Common myeloid progenitor, CD34-positive (primary cell): ENCODE data around the gene GRK4.
"Not testable (repeated sequence)": the region's sequence is repeated elsewhere in the genome, so short reads cannot be mapped to it uniquely, and the experiment has no call there.

Source experiments
- CTCF ChIA-PET: fragments of 350-600 bp; sonication (Branson Sonifier 250); formaldehyde crosslinking; loops from one replicate; lab custom pipeline; 2021; ENCODE audit warnings: antibody characterized with exemption; lab: Charles Lee
- POLR2A ChIA-PET: fragments of 350-600 bp; sonication (Branson Sonifier 250); formaldehyde crosslinking; loops from one replicate; lab custom pipeline; 2021; ENCODE audit warnings: antibody characterized with exemption; lab: Charles Lee
- DNase-seq, 3 donors: peaks; one replicate each; pipeline versions ENCODE4 v3.0.0 to v3.0.0-alpha.2; 2013
- H3K27ac ChIP-seq, 2 experiments: 1 replicate in 1 of 2; 2 replicates in 1 of 2; pipeline ENCODE4 v1.7.0; 2013; ENCODE audit warnings: inconsistent platforms in 2 of 2, low read length in 2 of 2, mild to moderate bottlenecking in 2 of 2, low read depth in 1 of 2, moderate library complexity in 1 of 2; ENCODE audit not compliant: severe bottlenecking in 2 of 2, insufficient read depth in 1 of 2, poor library complexity in 1 of 2
- H3K27me3 ChIP-seq, 5 experiments: replicated peaks in 2 of 5; 1 replicate in 3 of 5; 2 replicates in 2 of 5; pipeline versions ENCODE4 v1.6.1 to v1.7.0; 2013; ENCODE audit warnings: low read length in 4 of 5, mild to moderate bottlenecking in 2 of 5, moderate library complexity in 2 of 5, inconsistent platforms in 1 of 5; ENCODE audit not compliant: insufficient read depth in 5 of 5, control insufficient read depth in 4 of 5
- H3K36me3 ChIP-seq, 4 experiments: 1 replicate in 2 of 4; 2 replicates in 2 of 4; pipeline versions ENCODE4 v1.6.1 to v1.7.0; 2013; ENCODE audit warnings: low read length in 3 of 4, control low read depth in 1 of 4, mild to moderate bottlenecking in 1 of 4; ENCODE audit not compliant: control insufficient read depth in 4 of 4, insufficient read depth in 4 of 4
- H3K4me1 ChIP-seq, 4 experiments: 1 replicate in 3 of 4; 2 replicates in 1 of 4; pipeline versions ENCODE4 v1.6.1 to v1.7.1; 2013; ENCODE audit warnings: low read length in 3 of 4, mild to moderate bottlenecking in 3 of 4, control low read depth in 1 of 4, inconsistent platforms in 1 of 4, moderate library complexity in 1 of 4; ENCODE audit not compliant: control insufficient read depth in 4 of 4, insufficient read depth in 4 of 4; ENCODE audit errors: control extremely low read depth in 1 of 4
- H3K4me3 ChIP-seq, 7 experiments: 1 replicate in 4 of 7; 2 replicates in 3 of 7; pipeline versions ENCODE4 v1.5.1 to v1.7.0; 2013; ENCODE audit warnings: mild to moderate bottlenecking in 7 of 7, low read length in 6 of 7, moderate library complexity in 6 of 7, inconsistent platforms in 2 of 7, low read depth in 2 of 7, control low read depth in 1 of 7; ENCODE audit not compliant: insufficient read depth in 4 of 7, control insufficient read depth in 1 of 7; ENCODE audit errors: extremely low read depth in 1 of 7
- H3K9me3 ChIP-seq, 5 experiments: 1 replicate in 4 of 5; 2 replicates in 1 of 5; pipeline versions ENCODE4 v1.6.1 to v1.7.1; 2013; ENCODE audit warnings: low read length in 4 of 5, mild to moderate bottlenecking in 2 of 5, inconsistent platforms in 1 of 5, low read depth in 1 of 5, moderate library complexity in 1 of 5; ENCODE audit not compliant: control insufficient read depth in 4 of 5, insufficient read depth in 2 of 5; ENCODE audit errors: control extremely low read depth in 1 of 5
- WGBS: methylation state at CpG from one replicate; pipeline ENCODE4 v1.1.5; 2013; ENCODE audit not compliant: insufficient coverage; 5-methylcytosine and 5-hydroxymethylcytosine counted together

GRK4 gene

DNA sequence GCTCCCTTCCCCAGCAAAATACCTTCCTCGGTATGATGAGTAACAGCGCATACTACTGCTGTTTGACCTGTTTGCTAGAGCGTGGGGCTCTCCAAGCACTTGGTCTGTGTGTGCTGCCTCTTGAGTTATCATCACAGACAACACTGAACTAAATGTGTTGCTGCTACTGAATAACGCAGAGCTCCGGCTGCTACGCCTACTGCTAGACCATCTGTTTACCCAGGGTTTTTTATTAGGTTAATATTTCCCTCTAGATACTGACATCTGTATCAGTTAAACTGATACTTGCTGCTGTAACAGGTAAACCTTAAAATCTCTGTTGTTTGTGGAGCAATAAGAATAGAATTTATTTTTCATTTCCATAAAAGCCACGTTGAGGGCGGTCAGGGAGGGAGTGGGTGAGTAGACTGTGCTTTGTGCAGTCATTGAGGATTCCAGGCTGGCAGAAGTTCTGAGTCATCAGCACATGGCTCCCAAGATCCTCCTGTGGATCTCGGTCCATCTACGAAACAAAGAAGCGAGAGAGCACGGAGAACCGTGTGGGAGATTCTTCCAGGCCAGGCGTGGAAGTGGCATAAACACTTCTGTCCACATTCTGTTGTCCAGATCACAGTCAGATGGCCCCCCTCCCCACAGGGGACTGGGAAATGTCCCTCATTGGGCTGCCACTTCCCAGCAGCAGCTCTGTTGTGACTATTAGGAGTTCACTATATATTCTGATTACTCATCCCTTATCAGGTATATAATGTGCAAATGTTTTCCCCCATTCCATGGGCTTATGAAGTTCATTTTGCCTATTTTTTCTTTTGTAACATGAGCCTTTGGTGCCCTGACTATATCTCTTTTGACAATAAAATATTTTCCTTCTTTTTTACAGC, 14.1 kb downstream of the GRK4 start:
- Histone ChIP-seq H3K36me3 (no peaks in the 10 kb centered on the region), H3K27ac (no peak overlapping the region), H3K27me3 (no peaks in the 10 kb centered on the region), H3K9me3 (peaks cover 0 to 18% (median 15%) of the 10 kb centered on the region in 5 experiments), H3K4me1 (no peaks in the 10 kb centered on the region), H3K4me3 (no peak overlapping the region)
- WGBS: 93% methylated on average over 10 of the region's 14 CpGs
- ChIA-PET POLR2A (no interaction called here), CTCF (interaction anchor here (0.7 to 5.0 kb wide), 16 partner anchors 13 to 158 kb away, joined by 3 to 51 read pairs (median 4); partner anchors contain the start of genes GRK4 and NOP14)
- no peak for DNase-seq

DNA sequence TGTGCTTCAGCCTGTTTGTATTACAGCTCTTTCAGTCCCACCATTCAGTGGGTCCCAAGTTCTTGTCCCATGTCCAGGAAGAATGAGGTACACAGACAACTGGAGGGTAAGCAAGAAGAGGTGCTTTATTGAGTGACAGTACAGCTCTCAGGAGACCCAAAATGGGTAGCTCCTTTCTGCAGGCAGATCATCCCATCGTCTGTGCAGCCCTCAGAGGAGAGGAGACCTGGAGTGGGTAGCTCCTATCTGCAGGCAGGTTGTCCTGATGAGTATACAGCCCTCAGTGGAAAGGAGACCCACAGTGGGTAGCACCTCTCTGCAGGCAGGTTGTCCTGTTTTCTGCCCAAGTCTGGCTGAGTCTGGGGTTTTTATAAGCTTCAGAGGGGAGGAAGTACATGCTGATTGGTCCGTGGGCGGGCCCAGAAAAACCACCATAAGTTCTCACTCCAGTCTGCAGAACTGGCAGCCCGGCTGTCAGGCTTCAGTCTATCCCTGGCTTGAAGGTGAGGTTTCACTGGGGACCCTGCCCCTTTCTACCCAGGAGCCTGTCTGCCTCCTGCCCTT, 18.0 kb downstream of the GRK4 start:
- DNase-seq: peak in 2 of 3 donors; percentile 9 to 10
- Histone ChIP-seq H3K4me1 (no peaks in the 10 kb centered on the region), H3K27me3 (no peaks in the 10 kb centered on the region), H3K4me3 (no peak overlapping the region), H3K9me3 (peaks cover 0 to 18% (median 15%) of the 10 kb centered on the region in 5 experiments), H3K27ac (no peak overlapping the region), H3K36me3 (no peaks in the 10 kb centered on the region)
- ChIA-PET POLR2A (no interaction called here), CTCF (interaction anchor here (0.9 to 1.3 kb wide), 3 partner anchors 14 to 56 kb away, joined by 3 to 5 read pairs (median 4); partner anchors contain the start of gene GRK4)
- WGBS: 97% methylated on average over 4 of the region's 4 CpGs

DNA sequence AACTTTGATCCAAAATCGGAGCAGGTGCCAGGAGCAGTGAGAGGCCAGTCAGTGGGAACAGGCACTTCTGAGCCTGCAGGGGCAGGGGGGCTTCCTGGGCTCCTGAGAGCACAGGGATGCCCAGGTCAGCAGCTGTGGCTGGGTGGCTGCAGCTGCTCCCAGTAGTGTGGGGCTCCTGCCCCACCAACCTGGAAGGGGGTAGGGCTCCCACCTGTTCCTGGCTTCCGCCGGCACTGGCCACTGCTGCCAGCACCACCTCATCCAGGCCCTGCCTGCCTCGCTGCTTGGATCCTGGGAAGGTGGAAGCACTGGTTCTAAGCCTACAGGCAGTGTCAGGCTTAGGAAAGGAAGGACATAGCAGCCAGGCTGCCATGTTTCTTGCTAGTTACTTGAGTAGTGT, 18.6 kb downstream of the GRK4 start:
- no peaks in the 10 kb centered on the region for H3K36me3 ChIP-seq
- no peak for DNase-seq
- POLR2A ChIA-PET: no interaction called here
- no peaks in the 10 kb centered on the region for H3K27me3 ChIP-seq
- no peaks in the 10 kb centered on the region for H3K4me1 ChIP-seq
- H3K9me3 ChIP-seq: peaks cover 0 to 18% (median 15%) of the 10 kb centered on the region in 5 experiments
- 93% methylated on average over 3 of the region's 4 CpGs for WGBS
- H3K4me3 ChIP-seq: no peak overlapping the region
- H3K27ac ChIP-seq: no peak overlapping the region
- CTCF ChIA-PET: no interaction called here

DNA sequence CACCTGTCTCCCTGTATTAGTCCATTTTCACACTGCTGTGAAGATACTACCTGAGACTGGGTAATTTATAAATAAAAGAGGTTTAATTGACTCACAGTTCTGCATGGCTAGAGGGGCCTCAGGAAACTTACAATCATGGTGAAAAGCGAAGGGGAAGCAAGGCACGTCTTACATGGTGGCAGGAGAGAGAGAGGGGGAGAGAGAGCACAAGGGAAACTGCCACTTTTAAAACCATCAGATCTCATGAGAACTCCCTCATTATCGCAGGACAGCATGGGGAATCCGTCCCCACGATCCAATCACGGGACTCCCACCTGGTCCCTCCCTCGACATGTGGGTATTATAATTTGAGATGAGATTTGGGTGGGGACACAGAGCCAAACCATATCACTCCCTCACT, 20.3 kb downstream of the GRK4 start:
- H3K4me1 ChIP-seq, H3K36me3 ChIP-seq, H3K27ac ChIP-seq, H3K4me3 ChIP-seq, H3K27me3 ChIP-seq, POLR2A ChIA-PET, DNase-seq: not testable (repeated sequence)
- no CpG with 5 or more reads among the region's 7 CpGs for WGBS
- H3K9me3 ChIP-seq: peaks cover 0 to 18% (median 15%) of the 10 kb centered on the region in 5 experiments
- CTCF ChIA-PET: interaction anchor here (1.0 kb wide), 1 partner anchor 16 kb away, joined by 3 read pairs; no protein-coding TSS in a partner anchor

DNA sequence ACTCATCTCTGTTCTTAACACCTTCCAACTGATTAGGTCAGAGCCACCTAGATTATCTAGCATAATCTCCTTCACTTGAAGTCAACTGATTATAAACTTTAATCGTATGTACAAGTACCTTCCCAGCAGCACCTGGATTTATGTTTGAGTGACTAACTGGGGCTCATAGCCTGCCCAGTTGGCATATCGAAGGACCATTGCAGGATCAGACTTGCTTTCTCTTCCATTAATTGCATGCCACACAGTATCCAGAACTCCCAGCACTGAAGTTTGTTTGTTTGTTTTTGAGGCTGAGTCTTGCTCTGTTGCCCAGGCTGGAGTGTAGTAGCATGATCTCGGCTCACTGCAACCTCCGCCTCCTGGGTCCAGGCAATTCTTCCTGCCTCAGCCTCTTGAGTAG, 27.9 kb downstream of the GRK4 start:
- Histone ChIP-seq H3K27me3 (no peaks in the 10 kb centered on the region), H3K27ac (no peak overlapping the region), H3K36me3 (no peaks in the 10 kb centered on the region), H3K4me1 (no peaks in the 10 kb centered on the region), H3K9me3 (no peaks in the 10 kb centered on the region), H3K4me3 (no peak overlapping the region)
- ChIA-PET POLR2A (no interaction called here), CTCF (interaction anchor here (1.0 to 1.7 kb wide), 3 partner anchors 11 to 40 kb away, joined by 3 to 5 read pairs (median 4); no protein-coding TSS in a partner anchor)
- DNase-seq: no peak
- 100% methylated on average over 3 of the region's 4 CpGs for WGBS

DNA sequence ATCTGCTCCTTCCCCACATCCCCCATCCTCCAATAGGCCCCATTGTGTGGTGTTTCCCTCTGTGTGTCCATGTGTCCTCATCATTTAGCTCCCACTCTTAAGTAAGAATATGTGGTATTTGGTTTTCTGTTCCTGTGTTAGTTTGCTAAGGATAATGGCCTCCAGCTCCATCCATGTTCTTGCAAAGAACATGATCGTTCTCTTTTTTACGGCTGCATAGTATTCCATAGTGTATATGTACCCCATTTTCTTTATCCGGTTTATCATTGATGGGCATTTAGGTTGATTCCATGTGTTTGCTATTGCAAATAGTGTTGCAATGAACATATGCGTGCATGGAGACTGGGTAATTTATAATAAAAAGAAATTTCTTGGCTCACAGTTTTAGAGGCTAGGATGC, 31.5 kb downstream of the GRK4 start:
- no peaks in the 10 kb centered on the region for H3K36me3 ChIP-seq
- no peaks in the 10 kb centered on the region for H3K27me3 ChIP-seq
- H3K9me3 ChIP-seq: no peaks in the 10 kb centered on the region
- POLR2A ChIA-PET: no interaction called here
- no peak overlapping the region for H3K4me3 ChIP-seq
- no peak for DNase-seq
- no peak overlapping the region for H3K27ac ChIP-seq
- 100% methylated on average over 1 of the region's 4 CpGs for WGBS
- CTCF ChIA-PET: interaction anchor here (0.9 to 1.3 kb wide), 2 partner anchors 17 to 20 kb away, joined by 4 read pairs; no protein-coding TSS in a partner anchor
- no peaks in the 10 kb centered on the region for H3K4me1 ChIP-seq
